ENCODE results near the gene AP2B1. TPM values are rescaled to one million over a fixed set of nuclear protein-coding genes. Genes with fewer than 3 reads are reported as not detected.

The AP2B1 gene
- polyA plus RNA-seq, 1 donor (not counting 4 experiments of a cell fraction or from before 2014, with no cell fraction given), result 189 TPM

GRCh38 chr17:35747540-35748017 is 160.5 kb downstream of the AP2B1 start:
- no peak overlapping the region for H3K9ac ChIP-seq (ENCODE audit: control insufficient read depth, extremely low read depth, insufficient read depth, low read length)
- no peak overlapping the region for H3K4me3 ChIP-seq (ENCODE audit: control insufficient read depth in 2 of 3, extremely low read depth in 1 of 3, insufficient read depth in 2 of 3, low read depth in 1 of 3, low read length in 3 of 3)
- no peak for FAIRE-seq
- no peak for DNase-seq (ENCODE audit: low read depth, low spot score)
- H4K20me1 ChIP-seq (ENCODE audit: control insufficient read depth, extremely low read depth, insufficient read depth, low read length), result no peaks in the 10 kb centered on the region
- H2AFZ ChIP-seq (ENCODE audit: control insufficient read depth, low read length), result no peak overlapping the region
- H3K27me3 ChIP-seq (ENCODE audit: control insufficient read depth, extremely low read depth, insufficient read depth, low read length), result peaks cover 14% of the 10 kb centered on the region
- no peak overlapping the region for H3K27ac ChIP-seq (ENCODE audit: control insufficient read depth, insufficient read depth, low read length)
- dilution Hi-C loops (cut with MboI; ENCODE audit: extremely low pct_ligation_motif_present, low sequenced_read_pairs), result no loop called here
- peaks cover 3% of the 10 kb centered on the region for H3K9me1 ChIP-seq (ENCODE audit: control insufficient read depth, extremely low read depth, insufficient read depth, low read length)
- H3K36me3 ChIP-seq (ENCODE audit: control insufficient read depth in 2 of 2, extremely low read depth in 1 of 2, insufficient read depth in 2 of 2, low read length in 2 of 2), result no peaks in the 10 kb centered on the region
- peaks cover 28% of the 10 kb centered on the region for H3K4me1 ChIP-seq (ENCODE audit: control insufficient read depth, extremely low read depth, insufficient read depth, low read length)
- H3K79me2 ChIP-seq (ENCODE audit: control insufficient read depth, insufficient read depth, low read length), result no peaks in the 10 kb centered on the region
- no peaks in the 10 kb centered on the region for H3K9me3 ChIP-seq (ENCODE audit: control insufficient read depth, low read depth, low read length)
- peak; percentile 83 to 100 (median 86) for TF ChIP-seq CTCF (optimal IDR thresholded peaks at IDR 0.05 in 1 of 3, IDR thresholded peaks at IDR 0.05 in 1 of 3, conservative IDR thresholded peaks at IDR 0.05 in 1 of 3; ENCODE audit: extremely low read depth in 1 of 3, insufficient read depth in 2 of 3, low read length in 3 of 3)
- no peak for TF ChIP-seq EZH2 (IDR thresholded peaks at IDR 0.05; ENCODE audit: low read length)
- H3K4me2 ChIP-seq (ENCODE audit: control insufficient read depth, extremely low read depth, insufficient read depth, low read depth, low read length), result peak overlapping the region; percentile 5

- H4K20me1 ChIP-seq (ENCODE audit: control insufficient read depth, extremely low read depth, insufficient read depth, low read length), result no peaks in the 10 kb centered on the region
- DNase-seq (ENCODE audit: low read depth, low spot score) (no peak), FAIRE-seq (no peak)
- H3K79me2 ChIP-seq (ENCODE audit: control insufficient read depth, insufficient read depth, low read length), result no peaks in the 10 kb centered on the region
- no peak overlapping the region for H3K9ac ChIP-seq (ENCODE audit: control insufficient read depth, extremely low read depth, insufficient read depth, low read length)
- H3K9me3 ChIP-seq (ENCODE audit: control insufficient read depth, low read depth, low read length), result no peaks in the 10 kb centered on the region
- peak overlapping the region; percentile 5 for H3K4me2 ChIP-seq (ENCODE audit: control insufficient read depth, extremely low read depth, insufficient read depth, low read depth, low read length)
- H2AFZ ChIP-seq (ENCODE audit: control insufficient read depth, low read length), result no peak overlapping the region
- peaks cover 3% of the 10 kb centered on the region for H3K9me1 ChIP-seq (ENCODE audit: control insufficient read depth, extremely low read depth, insufficient read depth, low read length)
- no peak for TF ChIP-seq EZH2 (IDR thresholded peaks at IDR 0.05; ENCODE audit: low read length)
- no peak for TF ChIP-seq CTCF (optimal IDR thresholded peaks at IDR 0.05 in 1 of 3, IDR thresholded peaks at IDR 0.05 in 1 of 3, conservative IDR thresholded peaks at IDR 0.05 in 1 of 3; ENCODE audit: extremely low read depth in 1 of 3, insufficient read depth in 2 of 3, low read length in 3 of 3)
- H3K4me3 ChIP-seq (ENCODE audit: control insufficient read depth in 2 of 3, extremely low read depth in 1 of 3, insufficient read depth in 2 of 3, low read depth in 1 of 3, low read length in 3 of 3), result no peak overlapping the region
- H3K27me3 ChIP-seq (ENCODE audit: control insufficient read depth, extremely low read depth, insufficient read depth, low read length), result peaks cover 6% of the 10 kb centered on the region
- peaks cover 28% of the 10 kb centered on the region for H3K4me1 ChIP-seq (ENCODE audit: control insufficient read depth, extremely low read depth, insufficient read depth, low read length)
- H3K36me3 ChIP-seq (ENCODE audit: control insufficient read depth in 2 of 2, extremely low read depth in 1 of 2, insufficient read depth in 2 of 2, low read length in 2 of 2), result no peaks in the 10 kb centered on the region
- dilution Hi-C loops (cut with MboI; ENCODE audit: extremely low pct_ligation_motif_present, low sequenced_read_pairs), result no loop called here
- no peak overlapping the region for H3K27ac ChIP-seq (ENCODE audit: control insufficient read depth, insufficient read depth, low read length)
Measured at GRCh38 chr17:35748341-35748841, 161.3 kb downstream of the AP2B1 start.
